HG02970 (cell line): ENCODE results near the gene CIT.
"Not testable (repeated sequence)": the region's sequence is repeated elsewhere in the genome, so short reads cannot be mapped to it uniquely, and the experiment has no call there.

Source experiments
- ATAC-seq: cut with Tn5 transposase; IDR thresholded peaks from one replicate; pipeline ENCODE4 v1.9.1; 2021; ENCODE audit warnings: mild to moderate bottlenecking, moderate library complexity, moderate number of reproducible peaks; ENCODE audit not compliant: unreplicated experiment, low FRiP score

CIT gene

GRCh38 chr12:119665164-119665929 lies 211.8 kb downstream of the CIT start:
- no peak for ATAC-seq

DNA sequence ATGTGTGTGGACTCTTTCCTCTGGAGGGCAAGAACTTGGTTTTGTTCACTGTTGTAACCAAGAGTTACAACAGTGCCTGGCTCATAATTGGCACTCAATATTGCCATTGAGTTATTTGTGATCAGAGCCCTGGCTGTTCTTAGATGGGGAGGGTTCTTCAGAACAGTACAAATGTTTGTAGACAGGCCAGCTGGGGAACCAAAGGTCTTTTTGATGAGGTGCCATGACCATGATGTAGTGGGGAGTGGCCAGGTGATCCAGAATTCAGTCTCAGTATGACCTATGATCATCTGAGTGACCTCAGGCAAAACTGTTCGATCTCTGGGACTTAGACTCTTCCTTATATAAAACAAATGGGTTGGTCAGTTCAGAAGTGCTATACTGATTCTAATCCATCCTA lies 212.5 kb downstream of the CIT start:
- no peak for ATAC-seq

DNA sequence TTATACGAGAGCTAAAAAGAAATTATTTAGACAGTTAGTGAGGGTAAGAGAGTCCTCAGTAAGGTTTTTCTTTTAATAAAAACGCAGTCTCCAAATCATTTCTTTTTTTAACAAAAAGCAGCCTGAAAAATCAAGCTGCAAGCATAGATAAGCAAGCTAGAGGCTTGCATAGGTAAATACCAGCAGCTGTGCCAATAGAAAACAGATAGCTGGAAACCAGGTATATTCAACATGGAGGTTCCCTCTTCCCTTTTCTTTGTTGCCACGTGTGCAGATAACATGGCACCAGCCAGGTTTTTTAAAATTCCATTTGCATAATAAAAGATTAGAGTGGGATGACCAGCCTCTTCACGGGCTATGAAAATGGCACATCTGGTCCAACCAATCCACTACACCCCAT lies 215.2 kb downstream of the CIT start:
- no peak for ATAC-seq

GRCh38 chr12:119660076-119660475 lies 217.0 kb downstream of the CIT start:
- ATAC-seq = no peak

- ATAC-seq = no peak
Measured at GRCh38 chr12:119659289-119659897, 217.7 kb downstream of the CIT start.

DNA sequence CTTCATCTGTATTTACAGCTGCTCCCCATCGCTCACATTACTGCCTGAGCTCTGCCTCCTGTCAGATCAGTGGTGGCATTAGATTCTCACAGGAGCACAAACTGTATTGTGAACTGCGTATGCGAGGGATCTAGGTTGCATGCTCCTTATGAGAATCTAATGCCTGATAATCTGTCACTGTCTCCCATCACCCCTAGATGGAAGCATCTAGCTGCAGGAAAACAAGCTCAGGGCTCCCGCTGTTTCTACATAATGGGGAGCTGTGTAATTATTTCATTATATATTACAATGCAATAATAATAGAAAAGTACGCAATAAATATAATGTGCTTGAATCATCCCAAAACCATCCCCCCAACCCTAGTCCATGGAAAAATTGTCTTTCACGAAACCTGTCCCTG lies 219.0 kb downstream of the CIT start:
- not testable (repeated sequence) for ATAC-seq

- ATAC-seq = not testable (repeated sequence)
Measured at GRCh38 chr12:119657001-119657400, 220.1 kb downstream of the CIT start.

GRCh38 chr12:119652665-119653064 lies 224.5 kb downstream of the CIT start:
- no peak for ATAC-seq

- no peak for ATAC-seq
Measured at GRCh38 chr12:119649202-119649808, 227.8 kb downstream of the CIT start.

DNA sequence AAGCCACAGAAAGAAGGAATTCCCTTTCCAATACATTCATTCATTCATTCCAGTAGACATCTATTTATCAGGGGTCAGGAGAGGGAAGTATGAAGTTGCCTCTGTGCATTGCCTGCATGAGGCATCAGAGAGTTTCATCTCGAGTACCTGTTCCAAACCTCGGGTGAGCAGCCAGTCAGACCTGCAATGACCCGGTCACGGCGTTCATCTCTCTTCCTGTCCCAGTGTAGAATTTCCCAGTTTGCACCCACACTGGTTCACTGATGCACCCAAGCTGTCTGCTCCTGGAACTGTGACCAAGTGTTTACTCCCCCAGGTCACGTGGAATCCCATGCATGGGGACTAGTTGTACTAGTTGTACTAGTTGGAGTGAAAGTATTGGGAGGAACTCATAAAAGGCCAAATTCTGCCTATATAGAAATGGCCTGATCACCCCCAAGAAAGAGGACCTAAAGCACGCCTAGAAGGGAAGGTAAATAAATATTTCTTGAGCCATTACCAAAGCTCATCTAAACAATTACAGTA lies 231.5 kb downstream of the CIT start:
- no peak for ATAC-seq

GRCh38 chr12:119644930-119645329 lies 232.2 kb downstream of the CIT start:
- no peak for ATAC-seq

DNA sequence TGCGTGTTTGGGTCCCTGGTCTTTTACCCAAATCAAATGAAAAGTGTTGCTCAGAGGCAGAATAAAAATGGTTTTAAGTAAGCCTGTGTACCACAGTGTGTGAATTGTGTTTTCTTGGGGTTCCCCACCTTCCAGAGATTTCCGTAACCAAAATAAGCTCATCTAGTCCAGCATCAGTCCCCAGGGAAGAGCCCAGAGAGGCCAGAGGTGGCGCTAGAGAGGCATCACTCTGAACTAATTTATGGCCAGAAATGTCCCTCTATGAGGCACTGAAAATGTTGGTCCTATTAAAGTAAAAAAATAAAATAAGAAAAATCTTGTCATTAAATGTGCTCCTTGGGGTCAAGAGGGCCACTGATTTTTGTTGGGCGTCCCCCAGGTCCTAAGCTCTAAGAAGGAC lies 234.1 kb downstream of the CIT start:
- ATAC-seq = no peak
